Liver (tissue), 3 donors: Measurements from ENCODE around the gene TUT4.

Experiments
- EGR1 ChIP-seq, 2 donors: IDR thresholded peaks; 2 replicates each; pipeline ENCODE4 v1.6.1; 2016 to 2018; ENCODE audit warnings: antibody characterized with exemption in 2 of 2, low read depth in 2 of 2
- GABPA ChIP-seq, 2 donors: IDR thresholded peaks in 1 of 2; conservative IDR thresholded peaks in 1 of 2; 2 replicates each; pipeline ENCODE4 v1.6.1; 2016; ENCODE audit warnings: antibody characterized with exemption in 2 of 2, mild to moderate bottlenecking in 1 of 2, moderate library complexity in 1 of 2
- RAD21 ChIP-seq, 2 donors: IDR thresholded peaks; 2 replicates each; pipeline ENCODE4 v1.6.1; 2016; ENCODE audit warnings: antibody characterized with exemption in 2 of 2, mild to moderate bottlenecking in 2 of 2
- SP1 ChIP-seq: IDR thresholded peaks from 2 replicates; pipeline ENCODE4 v1.6.1; 2018; ENCODE audit warnings: antibody characterized with exemption, mild to moderate bottlenecking
- TAF1 ChIP-seq: conservative IDR thresholded peaks from 2 replicates; pipeline ENCODE4 v1.6.1; 2016; ENCODE audit warnings: antibody characterized with exemption, mild to moderate bottlenecking
- TF ChIP-seq, protein P1 (sequence below): IDR thresholded peaks from 2 replicates; pipeline ENCODE4 v1.6.1; 2016; ENCODE audit warnings: antibody characterized with exemption, mild to moderate bottlenecking
- TF ChIP-seq, protein P2 (sequence below): fragments of 150-350 bp; IDR thresholded peaks from 2 replicates; pipeline ENCODE4 v1.5.1; 2017; ENCODE audit warnings: improper control_type of control experiment, low read depth, low read length; ENCODE audit not compliant: missing input control
- TF ChIP-seq, protein P3 (sequence below): IDR thresholded peaks from 2 replicates; pipeline ENCODE4 v1.6.1; 2016; ENCODE audit warnings: antibody characterized with exemption
- donor health status: healthy.
- donor health status: healthy.

DNA sequence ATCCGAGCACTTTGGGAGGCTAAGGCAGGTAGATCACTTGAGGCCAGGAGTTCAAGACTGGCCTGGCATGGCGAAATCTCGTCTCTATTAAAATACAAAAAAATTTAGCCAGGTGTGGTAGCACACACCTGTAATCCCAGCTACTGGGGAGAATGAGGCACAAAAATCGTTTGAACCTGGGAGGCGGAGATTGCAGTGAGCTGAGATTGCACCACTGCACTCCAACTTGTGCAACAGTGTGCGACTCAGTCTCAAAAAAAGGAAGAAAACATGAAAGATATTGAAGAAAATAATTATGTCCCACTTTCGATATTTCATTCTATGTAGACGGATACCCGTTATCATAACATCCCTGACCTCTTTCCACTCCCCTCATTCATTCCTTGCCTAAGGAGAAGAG lies 19.2 kb downstream of the TUT4 start:
- TF ChIP-seq, protein P1, sequence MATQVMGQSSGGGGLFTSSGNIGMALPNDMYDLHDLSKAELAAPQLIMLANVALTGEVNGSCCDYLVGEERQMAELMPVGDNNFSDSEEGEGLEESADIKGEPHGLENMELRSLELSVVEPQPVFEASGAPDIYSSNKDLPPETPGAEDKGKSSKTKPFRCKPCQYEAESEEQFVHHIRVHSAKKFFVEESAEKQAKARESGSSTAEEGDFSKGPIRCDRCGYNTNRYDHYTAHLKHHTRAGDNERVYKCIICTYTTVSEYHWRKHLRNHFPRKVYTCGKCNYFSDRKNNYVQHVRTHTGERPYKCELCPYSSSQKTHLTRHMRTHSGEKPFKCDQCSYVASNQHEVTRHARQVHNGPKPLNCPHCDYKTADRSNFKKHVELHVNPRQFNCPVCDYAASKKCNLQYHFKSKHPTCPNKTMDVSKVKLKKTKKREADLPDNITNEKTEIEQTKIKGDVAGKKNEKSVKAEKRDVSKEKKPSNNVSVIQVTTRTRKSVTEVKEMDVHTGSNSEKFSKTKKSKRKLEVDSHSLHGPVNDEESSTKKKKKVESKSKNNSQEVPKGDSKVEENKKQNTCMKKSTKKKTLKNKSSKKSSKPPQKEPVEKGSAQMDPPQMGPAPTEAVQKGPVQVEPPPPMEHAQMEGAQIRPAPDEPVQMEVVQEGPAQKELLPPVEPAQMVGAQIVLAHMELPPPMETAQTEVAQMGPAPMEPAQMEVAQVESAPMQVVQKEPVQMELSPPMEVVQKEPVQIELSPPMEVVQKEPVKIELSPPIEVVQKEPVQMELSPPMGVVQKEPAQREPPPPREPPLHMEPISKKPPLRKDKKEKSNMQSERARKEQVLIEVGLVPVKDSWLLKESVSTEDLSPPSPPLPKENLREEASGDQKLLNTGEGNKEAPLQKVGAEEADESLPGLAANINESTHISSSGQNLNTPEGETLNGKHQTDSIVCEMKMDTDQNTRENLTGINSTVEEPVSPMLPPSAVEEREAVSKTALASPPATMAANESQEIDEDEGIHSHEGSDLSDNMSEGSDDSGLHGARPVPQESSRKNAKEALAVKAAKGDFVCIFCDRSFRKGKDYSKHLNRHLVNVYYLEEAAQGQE, result no peak
- no peak for TF ChIP-seq GABPA (IDR thresholded peaks at IDR 0.05 in 1 of 2, conservative IDR thresholded peaks at IDR 0.05 in 1 of 2)
- no peak for TF ChIP-seq EGR1 (IDR thresholded peaks at IDR 0.05; ENCODE audit: low read depth in 2 of 2)
- TF ChIP-seq, protein P2, sequence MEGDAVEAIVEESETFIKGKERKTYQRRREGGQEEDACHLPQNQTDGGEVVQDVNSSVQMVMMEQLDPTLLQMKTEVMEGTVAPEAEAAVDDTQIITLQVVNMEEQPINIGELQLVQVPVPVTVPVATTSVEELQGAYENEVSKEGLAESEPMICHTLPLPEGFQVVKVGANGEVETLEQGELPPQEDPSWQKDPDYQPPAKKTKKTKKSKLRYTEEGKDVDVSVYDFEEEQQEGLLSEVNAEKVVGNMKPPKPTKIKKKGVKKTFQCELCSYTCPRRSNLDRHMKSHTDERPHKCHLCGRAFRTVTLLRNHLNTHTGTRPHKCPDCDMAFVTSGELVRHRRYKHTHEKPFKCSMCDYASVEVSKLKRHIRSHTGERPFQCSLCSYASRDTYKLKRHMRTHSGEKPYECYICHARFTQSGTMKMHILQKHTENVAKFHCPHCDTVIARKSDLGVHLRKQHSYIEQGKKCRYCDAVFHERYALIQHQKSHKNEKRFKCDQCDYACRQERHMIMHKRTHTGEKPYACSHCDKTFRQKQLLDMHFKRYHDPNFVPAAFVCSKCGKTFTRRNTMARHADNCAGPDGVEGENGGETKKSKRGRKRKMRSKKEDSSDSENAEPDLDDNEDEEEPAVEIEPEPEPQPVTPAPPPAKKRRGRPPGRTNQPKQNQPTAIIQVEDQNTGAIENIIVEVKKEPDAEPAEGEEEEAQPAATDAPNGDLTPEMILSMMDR, result no peak
- TF ChIP-seq, protein P3, sequence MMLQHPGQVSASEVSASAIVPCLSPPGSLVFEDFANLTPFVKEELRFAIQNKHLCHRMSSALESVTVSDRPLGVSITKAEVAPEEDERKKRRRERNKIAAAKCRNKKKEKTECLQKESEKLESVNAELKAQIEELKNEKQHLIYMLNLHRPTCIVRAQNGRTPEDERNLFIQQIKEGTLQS, result no peak
- no peak for TF ChIP-seq TAF1
- no peak for TF ChIP-seq RAD21 (IDR thresholded peaks at IDR 0.05)
- no peak for TF ChIP-seq SP1
